ENCODE measurements around the gene CFHR1.
"Not testable (repeated sequence)": the region's sequence is repeated elsewhere in the genome, so short reads cannot be mapped to it uniquely, and the experiment has no call there.

Gene CFHR1

GRCh38 chr1:196819531-196819930, at the start of gene CFHR1:
Gene CFHR1, plus strand, starts transcription at chr1:196819731. Its CDS starts 114 bp downstream, at chr1:196819845.
- DNase-seq, result not testable (repeated sequence)

- not testable (repeated sequence) for DNase-seq
These were observed 49.7 kb upstream of the CFHR1 start for GRCh38 chr1:196769823-196770222.

- no peak for DNase-seq
These were observed 45.8 kb upstream of the CFHR1 start for GRCh38 chr1:196773713-196774112.

- DNase-seq, result no peak
These were observed 45.4 kb upstream of the CFHR1 start for GRCh38 chr1:196774175-196774574.

GRCh38 chr1:196774603-196775002, 44.9 kb upstream of the CFHR1 start, which contains the start of gene CFHR3:
Gene CFHR3, plus strand, starts transcription at chr1:196774840. Its CDS starts 47 bp downstream, at chr1:196774887.
- no peak for DNase-seq

- no peak for DNase-seq
These were observed 41.9 kb upstream of the CFHR1 start for GRCh38 chr1:196777603-196778002.

- DNase-seq, result no peak
These were observed 40.4 kb upstream of the CFHR1 start for GRCh38 chr1:196779093-196779492.

- DNase-seq, result not testable (repeated sequence)
These were observed 28.3 kb upstream of the CFHR1 start for GRCh38 chr1:196791252-196791651.

- not testable (repeated sequence) for DNase-seq
These were observed 25.4 kb upstream of the CFHR1 start for GRCh38 chr1:196794103-196794502.

GRCh38 chr1:196797891-196798290, 21.6 kb upstream of the CFHR1 start:
- DNase-seq, result no peak

GRCh38 chr1:196801920-196802319, 17.6 kb upstream of the CFHR1 start:
- DNase-seq, result not testable (repeated sequence)

- no peak for DNase-seq
These were observed 10.8 kb upstream of the CFHR1 start for GRCh38 chr1:196808529-196809235.

GRCh38 chr1:196817442-196817841, 2.1 kb upstream of the CFHR1 start:
- DNase-seq, result not testable (repeated sequence)

- DNase-seq, result peak; percentile 10
These were observed 8.3 kb downstream of the CFHR1 start for GRCh38 chr1:196827860-196828259.

- DNase-seq, result not testable (repeated sequence)
These were observed 30.3 kb downstream of the CFHR1 start for GRCh38 chr1:196849613-196850492.

GRCh38 chr1:196856053-196856452, 36.5 kb downstream of the CFHR1 start:
- no peak for DNase-seq

GRCh38 chr1:196857188-196857587, 37.7 kb downstream of the CFHR1 start:
- DNase-seq, result no peak

GRCh38 chr1:196858811-196859210, 39.3 kb downstream of the CFHR1 start:
- DNase-seq, result no peak

GRCh38 chr1:196860323-196860884, 40.9 kb downstream of the CFHR1 start:
- DNase-seq, result no peak

GRCh38 chr1:196861429-196861828, 41.9 kb downstream of the CFHR1 start:
- no peak for DNase-seq

- DNase-seq, result no peak
These were observed 47.4 kb downstream of the CFHR1 start for GRCh38 chr1:196866974-196867373.

- DNase-seq, result peak; percentile 55
These were observed 53.9 kb downstream of the CFHR1 start for GRCh38 chr1:196873385-196873784.

- DNase-seq, result no peak
These were observed 56.4 kb downstream of the CFHR1 start for GRCh38 chr1:196875935-196876334.

- no peak for DNase-seq
These were observed 58.4 kb downstream of the CFHR1 start for GRCh38 chr1:196877964-196878363.

All from NCI-H345 (cell line).